CD4-positive, alpha-beta T cell treated with Interleukin-17A for 1 hour (primary cell): Measurements from ENCODE around the gene QRSL1.
"Not testable (repeated sequence)": the region's sequence is repeated elsewhere in the genome, so short reads cannot be mapped to it uniquely, and the experiment has no call there.

Experiments used
- DNase-seq: peaks from one replicate; pipeline ENCODE4 v3.0.0-alpha.2; 2020

Gene QRSL1, protein sequence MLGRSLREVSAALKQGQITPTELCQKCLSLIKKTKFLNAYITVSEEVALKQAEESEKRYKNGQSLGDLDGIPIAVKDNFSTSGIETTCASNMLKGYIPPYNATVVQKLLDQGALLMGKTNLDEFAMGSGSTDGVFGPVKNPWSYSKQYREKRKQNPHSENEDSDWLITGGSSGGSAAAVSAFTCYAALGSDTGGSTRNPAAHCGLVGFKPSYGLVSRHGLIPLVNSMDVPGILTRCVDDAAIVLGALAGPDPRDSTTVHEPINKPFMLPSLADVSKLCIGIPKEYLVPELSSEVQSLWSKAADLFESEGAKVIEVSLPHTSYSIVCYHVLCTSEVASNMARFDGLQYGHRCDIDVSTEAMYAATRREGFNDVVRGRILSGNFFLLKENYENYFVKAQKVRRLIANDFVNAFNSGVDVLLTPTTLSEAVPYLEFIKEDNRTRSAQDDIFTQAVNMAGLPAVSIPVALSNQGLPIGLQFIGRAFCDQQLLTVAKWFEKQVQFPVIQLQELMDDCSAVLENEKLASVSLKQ

GRCh38 chr6:106629103-106629858 lies at the start of gene QRSL1, which contains the start of gene RTN4IP1:
Gene QRSL1, plus strand, starts transcription at chr6:106629578. Its CDS starts 104 bp downstream, at chr6:106629682.
Gene RTN4IP1, minus strand, starts transcription at chr6:106629498. Its CDS starts 477 bp downstream, at chr6:106629021.
- peak; percentile 96 for DNase-seq

DNA sequence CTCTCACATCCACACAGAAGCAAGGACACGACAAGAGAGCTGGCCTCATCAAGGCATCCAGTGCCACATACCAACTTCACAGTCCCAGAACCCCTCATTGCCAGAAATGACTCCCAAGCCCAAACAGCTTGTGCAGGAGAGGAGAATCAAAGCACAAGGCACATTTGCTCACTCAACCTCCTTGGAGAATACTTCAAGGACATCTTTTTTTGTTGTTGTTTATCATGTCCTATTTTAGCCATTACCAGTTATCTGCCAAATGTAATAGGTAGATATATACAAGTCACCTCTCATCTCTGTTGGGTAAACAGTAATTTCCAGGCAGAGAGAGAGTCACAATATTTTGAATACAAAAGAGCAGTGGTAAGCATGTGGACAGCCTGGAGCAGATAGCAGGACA lies 47.9 kb upstream of the QRSL1 start:
- DNase-seq: no peak

GRCh38 chr6:106586815-106587415 lies 42.5 kb upstream of the QRSL1 start:
- DNase-seq: no peak

DNA sequence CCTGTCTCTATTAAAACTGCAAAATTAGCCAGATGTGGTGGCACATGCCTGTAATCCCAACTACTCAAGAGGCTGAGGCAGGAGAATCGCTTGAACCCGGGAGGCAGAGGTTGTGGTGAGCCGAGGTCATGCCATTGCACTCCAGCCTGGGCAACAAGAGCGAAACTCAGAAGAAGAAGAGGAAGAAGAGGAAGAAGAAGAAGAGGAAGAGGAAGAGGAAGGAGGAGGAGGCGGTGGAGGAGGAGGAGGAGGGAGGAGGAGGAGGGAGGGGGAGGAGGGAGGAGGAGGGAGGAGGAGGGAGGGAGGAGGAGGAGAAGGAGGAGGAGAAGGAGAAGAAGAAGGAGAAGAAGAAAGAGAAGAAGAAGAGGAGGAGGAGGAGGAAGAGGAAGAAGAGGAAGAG lies 40.4 kb upstream of the QRSL1 start:
- not testable (repeated sequence) for DNase-seq

DNA sequence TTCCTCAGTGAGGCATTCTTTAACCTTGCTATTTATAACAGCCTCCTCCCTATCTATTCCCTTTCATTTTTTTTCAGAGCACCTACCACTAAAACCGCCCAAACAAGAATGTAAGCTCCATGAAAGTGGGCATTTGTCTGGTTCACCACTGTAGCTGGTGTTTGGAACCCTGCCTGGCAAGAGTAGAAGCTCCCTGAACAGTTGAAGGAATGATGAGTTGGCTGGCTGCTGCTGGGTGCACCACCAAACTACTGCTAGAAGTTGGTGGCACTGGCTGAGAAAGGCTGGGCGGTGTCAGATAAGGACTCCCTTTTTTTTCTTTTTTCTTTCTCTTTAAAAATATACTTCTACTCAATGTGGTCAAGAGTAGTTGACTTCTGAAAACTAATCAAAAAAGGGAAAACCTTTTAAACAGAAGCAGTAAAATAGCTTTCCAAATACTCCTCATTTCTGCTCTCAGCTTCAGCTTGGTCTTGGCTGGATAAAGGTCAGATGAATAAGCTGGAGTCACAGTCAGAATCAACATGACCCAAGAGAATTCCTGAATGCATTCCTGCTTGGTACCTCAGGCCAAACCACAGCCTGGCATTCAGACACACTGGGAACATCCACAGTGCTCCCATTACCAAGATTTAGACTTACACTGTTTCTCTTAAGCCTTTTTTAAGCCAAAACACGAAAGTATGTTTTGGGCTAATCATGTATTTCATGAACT lies 38.1 kb upstream of the QRSL1 start:
- DNase-seq: no peak

- no peak for DNase-seq
Measured at GRCh38 chr6:106599440-106599839, 29.9 kb upstream of the QRSL1 start.

DNA sequence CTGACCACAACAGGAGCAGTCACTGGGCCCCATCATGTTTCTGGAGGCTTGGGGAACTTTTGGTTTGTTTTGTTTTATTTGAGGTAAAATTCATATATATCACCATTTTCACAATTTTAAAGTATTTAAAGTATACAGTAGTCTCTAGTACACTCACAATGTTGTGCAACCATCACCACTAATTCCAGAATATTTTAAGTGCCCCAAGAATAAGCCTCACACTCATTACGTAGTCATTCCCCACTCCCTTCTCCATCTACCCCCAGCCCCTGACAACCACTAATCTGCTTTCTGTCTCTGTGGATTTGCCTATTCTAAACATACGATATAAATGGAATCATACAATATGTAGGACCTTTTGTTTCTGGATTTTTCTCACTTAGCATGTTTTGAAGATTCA lies 29.0 kb upstream of the QRSL1 start:
- no peak for DNase-seq

GRCh38 chr6:106608080-106608668 lies 21.2 kb upstream of the QRSL1 start:
- peak; percentile 71 for DNase-seq

- no peak for DNase-seq
Measured at GRCh38 chr6:106609699-106610098, 19.7 kb upstream of the QRSL1 start.

DNA sequence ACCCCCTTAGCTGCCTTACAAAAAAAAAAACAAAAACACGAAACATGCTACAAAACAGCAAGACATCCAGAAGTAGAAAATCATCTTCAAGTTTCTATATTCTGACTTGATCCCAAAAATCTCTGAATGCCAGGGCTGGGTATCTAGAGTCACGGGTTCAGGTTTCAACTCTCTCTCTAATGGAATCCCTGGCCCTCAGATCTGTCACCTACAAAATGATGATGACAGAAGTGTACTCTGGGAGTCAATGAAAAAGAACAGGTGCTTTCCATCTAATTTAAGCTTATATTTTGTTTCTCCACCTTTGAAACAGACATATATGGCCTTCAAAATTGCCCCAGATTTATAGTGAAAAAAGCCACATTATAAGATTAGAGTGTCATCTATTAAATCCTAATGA lies 18.3 kb upstream of the QRSL1 start:
- no peak for DNase-seq

GRCh38 chr6:106612671-106613416 lies 16.5 kb upstream of the QRSL1 start:
- DNase-seq: no peak

- no peak for DNase-seq
Measured at GRCh38 chr6:106613590-106613989, 15.8 kb upstream of the QRSL1 start.

GRCh38 chr6:106614166-106614565 lies 15.2 kb upstream of the QRSL1 start:
- no peak for DNase-seq

DNA sequence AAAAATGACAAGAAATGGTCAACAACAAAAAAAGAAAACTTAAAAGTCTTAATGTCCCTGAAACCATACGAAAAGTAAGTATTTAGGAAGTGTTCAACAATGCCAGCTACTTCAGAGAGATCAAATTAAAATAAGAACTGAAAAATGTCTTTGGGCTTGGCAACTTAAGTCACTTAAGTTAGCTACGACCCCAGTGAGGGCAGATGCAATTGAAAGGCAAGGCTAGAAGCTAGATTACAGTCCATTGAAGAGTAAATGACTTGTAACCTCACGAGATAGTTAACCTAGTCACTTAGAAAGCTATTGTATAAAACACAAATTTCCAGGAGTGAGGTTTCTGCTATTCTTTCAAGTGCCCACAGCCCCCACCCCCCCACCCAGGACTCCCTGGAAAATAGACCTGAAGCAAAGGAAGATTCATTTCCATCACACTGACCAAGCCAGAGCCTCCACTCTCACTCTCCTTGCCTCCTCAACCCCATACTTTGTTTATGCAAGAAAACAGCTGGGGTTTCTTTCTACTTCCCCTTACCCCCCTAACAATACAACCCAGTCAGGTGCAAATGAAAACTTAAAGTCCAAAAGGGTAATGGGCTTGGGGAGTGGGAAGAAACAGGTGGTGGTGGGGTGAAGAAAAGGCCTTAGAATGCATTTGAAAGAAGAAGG lies 14.7 kb upstream of the QRSL1 start:
- DNase-seq: no peak

- DNase-seq: no peak
Measured at GRCh38 chr6:106617302-106617701, 12.1 kb upstream of the QRSL1 start.

GRCh38 chr6:106617857-106618256 lies 11.5 kb upstream of the QRSL1 start:
- DNase-seq: no peak

- no peak for DNase-seq
Measured at GRCh38 chr6:106618324-106618723, 11.1 kb upstream of the QRSL1 start.

DNA sequence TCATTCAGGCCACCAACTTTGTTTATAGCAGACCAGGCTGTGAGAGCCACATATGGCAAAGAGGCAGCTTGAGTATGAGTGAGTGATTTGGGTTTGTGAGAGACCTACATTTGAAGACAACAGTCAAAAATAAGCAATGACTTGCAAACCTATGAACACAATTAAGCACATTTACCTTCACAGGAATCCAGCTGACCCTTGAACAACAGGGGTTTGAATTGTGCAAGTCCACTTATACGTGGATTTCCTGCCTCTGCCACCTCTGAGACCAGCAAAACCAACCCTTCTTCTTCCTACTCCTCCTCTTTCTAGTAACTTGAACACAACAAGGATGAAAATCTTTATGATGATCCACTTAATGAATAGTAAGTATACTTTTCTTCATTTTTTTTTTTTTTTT lies 10.2 kb upstream of the QRSL1 start:
- no peak for DNase-seq

DNA sequence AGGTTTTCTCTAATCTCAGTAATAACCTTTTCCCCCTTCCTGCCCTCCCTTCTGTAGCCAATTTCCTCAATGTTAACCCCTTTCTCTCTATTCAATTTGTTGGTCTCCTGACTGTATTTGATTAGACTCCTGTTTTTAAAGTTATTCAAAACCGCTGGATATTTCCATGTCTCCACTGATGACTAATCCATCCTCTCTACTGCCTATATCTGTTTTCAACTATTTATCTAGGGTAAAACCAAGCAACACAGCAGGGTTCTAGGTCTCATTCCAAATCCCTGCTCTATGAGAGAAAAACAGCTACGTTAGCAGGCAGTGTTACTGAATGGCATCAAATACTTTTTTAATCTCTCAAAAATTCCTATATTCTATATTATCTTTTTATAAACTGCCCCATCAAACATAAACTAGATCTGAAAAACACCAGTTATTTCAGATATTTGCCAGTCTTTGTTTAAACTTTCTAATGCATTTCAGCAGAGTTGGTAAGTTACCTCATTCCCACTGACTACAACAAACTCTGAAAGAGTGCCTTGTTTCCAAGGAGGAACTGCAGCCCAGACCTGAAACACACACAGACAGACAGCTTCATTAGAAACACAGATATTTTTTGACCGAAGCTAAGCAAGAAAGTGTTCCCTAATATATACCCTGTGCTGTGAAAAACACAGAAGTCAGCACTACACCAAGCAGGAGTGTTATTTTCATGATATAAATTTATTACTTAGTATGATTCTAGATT lies 8.3 kb upstream of the QRSL1 start:
- DNase-seq: no peak

GRCh38 chr6:106622412-106622811 lies 7.0 kb upstream of the QRSL1 start:
- DNase-seq: no peak
